Stimulated activated CD4-positive, alpha-beta T cell treated with anti-CD3 and anti-CD28 coated beads, Interleukin-12 subunit alpha, Interleukin-12 subunit beta, amount 100 ng/mL, for 4 hours (primary cell): ENCODE data around the gene EXOC3.
"Not testable (repeated sequence)": the region's sequence is repeated elsewhere in the genome, so short reads cannot be mapped to it uniquely, and the experiment has no call there.

Source experiments
- DNase-seq: peaks from one replicate; pipeline ENCODE4 v3.0.0-alpha.2; 2020

Gene EXOC3

GRCh38 chr5:474840-475661 is 32.1 kb downstream of the EXOC3 start:
- DNase-seq, result no peak

GRCh38 chr5:475704-476101 is 32.7 kb downstream of the EXOC3 start:
- DNase-seq, result no peak

- DNase-seq, result no peak
Measured at GRCh38 chr5:476102-476813, 33.3 kb downstream of the EXOC3 start.

GRCh38 chr5:476814-477175 is 33.8 kb downstream of the EXOC3 start:
- DNase-seq, result no peak

- DNase-seq, result no peak
Measured at GRCh38 chr5:477247-477646, 34.3 kb downstream of the EXOC3 start.

- DNase-seq, result no peak
Measured at GRCh38 chr5:477871-478270, 34.9 kb downstream of the EXOC3 start.

GRCh38 chr5:478369-478981 is 35.5 kb downstream of the EXOC3 start:
- no peak for DNase-seq

- no peak for DNase-seq
Measured at GRCh38 chr5:478982-479535, 36.1 kb downstream of the EXOC3 start.

GRCh38 chr5:479566-480319 is 36.8 kb downstream of the EXOC3 start:
- no peak for DNase-seq

- DNase-seq, result no peak
Measured at GRCh38 chr5:481347-481746, 38.4 kb downstream of the EXOC3 start.

- no peak for DNase-seq
Measured at GRCh38 chr5:482021-482420, 39.0 kb downstream of the EXOC3 start.

- DNase-seq, result no peak
Measured at GRCh38 chr5:482506-482905, 39.5 kb downstream of the EXOC3 start.

- no peak for DNase-seq
Measured at GRCh38 chr5:483011-483410, 40.0 kb downstream of the EXOC3 start.

- DNase-seq, result no peak
Measured at GRCh38 chr5:483434-484140, 40.6 kb downstream of the EXOC3 start.

GRCh38 chr5:484556-484955 is 41.6 kb downstream of the EXOC3 start:
- no peak for DNase-seq

- DNase-seq, result no peak
Measured at GRCh38 chr5:485113-485945, 42.4 kb downstream of the EXOC3 start.

- no peak for DNase-seq
Measured at GRCh38 chr5:485946-486491, 43.0 kb downstream of the EXOC3 start.

- not testable (repeated sequence) for DNase-seq
Measured at GRCh38 chr5:486597-486996, 43.6 kb downstream of the EXOC3 start.

GRCh38 chr5:488241-488640 is 45.3 kb downstream of the EXOC3 start:
- DNase-seq, result no peak

- no peak for DNase-seq
Measured at GRCh38 chr5:488744-489688, 46.0 kb downstream of the EXOC3 start.
